IMR-90 (cell line): Measurements from ENCODE around the gene EXT2. TPM values are rescaled to one million over a fixed set of nuclear protein-coding genes. Genes with fewer than 3 reads are reported as not detected.
A peak's percentile ranks its signal among the peaks of the same experiment; 100 is the strongest.

Source experiments
- ATAC-seq: fragments of 200-7000 bp; cut with Tn5 transposase; 2 replicates; pipeline ENCODE4 v1.9.1; 2020; ENCODE audit warnings: low read depth, mild to moderate bottlenecking, moderate library complexity
- BruUV-seq: library from RNA; stranded (reverse); fragments of 400-500 nt; replicated peaks from 2 replicates; lab custom pipeline; 2021; lab: Mats Ljungman, UMichigan
- CTCF ChIA-PET: fragments of 300-600 bp; formaldehyde crosslinking; extraction: SDS; loops from one replicate; lab custom pipeline; 2021; ENCODE audit warnings: antibody characterized with exemption; lab: Yijun Ruan, JAX
- POLR2A ChIA-PET: fragments of 300-600 bp; sonication (Branson Sonifier 250); formaldehyde crosslinking; loops from one replicate; lab custom pipeline; 2022; ENCODE audit warnings: antibody characterized with exemption; ENCODE audit not compliant: unreplicated experiment; lab: Charles Lee
- DNase-seq: peaks from one replicate; pipeline ENCODE4 v3.0.0; 2013
- H2AFZ ChIP-seq: replicated peaks from 2 replicates; pipeline ENCODE3; 2013; ENCODE audit warnings: low read length, mild to moderate bottlenecking; ENCODE audit not compliant: poor library complexity
- H2AK5ac ChIP-seq: 2 replicates; pipeline ENCODE4 v1.6.1; 2013; ENCODE audit warnings: low read depth, low read length, inconsistent platforms
- H2AK9ac ChIP-seq: replicated peaks from 2 replicates; pipeline ENCODE3; 2013; ENCODE audit warnings: mild to moderate bottlenecking, low read depth, low read length, moderate library complexity; ENCODE audit not compliant: poor library complexity
- H2BK120ac ChIP-seq: 2 replicates; pipeline ENCODE4 v1.6.1; 2013; ENCODE audit warnings: low read depth, low read length, inconsistent platforms
- H2BK15ac ChIP-seq: 3 replicates; pipeline ENCODE4 v1.6.1; 2013; ENCODE audit warnings: low read depth, low read length, inconsistent platforms
- H2BK20ac ChIP-seq: 2 replicates; pipeline ENCODE4 v1.6.1; 2013; ENCODE audit warnings: low read depth, mild to moderate bottlenecking, inconsistent platforms, low read length, moderate library complexity
- H2BK5ac ChIP-seq: 2 replicates; pipeline ENCODE4 v1.6.1; 2013; ENCODE audit warnings: mild to moderate bottlenecking, low read depth, low read length, inconsistent platforms; ENCODE audit not compliant: poor library complexity, severe bottlenecking
- H3K14ac ChIP-seq: replicated peaks from 2 replicates; pipeline ENCODE4 v1.6.1; 2013; ENCODE audit warnings: low read depth, low read length, inconsistent platforms
- H3K18ac ChIP-seq: 2 replicates; pipeline ENCODE4 v1.6.1; 2013; ENCODE audit warnings: low read depth, low read length, control low read depth
- H3K23ac ChIP-seq: 2 replicates; pipeline ENCODE4 v1.6.1; 2013; ENCODE audit warnings: low read depth, low read length, inconsistent platforms
- H3K27ac ChIP-seq: 2 replicates; pipeline ENCODE4 v1.5.1; 2013; ENCODE audit warnings: mild to moderate bottlenecking, control low read depth, low read length; ENCODE audit not compliant: insufficient read depth
- H3K27me3 ChIP-seq: 2 replicates; pipeline ENCODE4 v1.6.1; 2013; ENCODE audit warnings: low read length; ENCODE audit not compliant: control insufficient read depth, insufficient read depth
- H3K36me3 ChIP-seq: 2 replicates; pipeline ENCODE4 v1.6.1; 2013; ENCODE audit warnings: low read length, mixed read lengths; ENCODE audit not compliant: control insufficient read depth, insufficient read depth
- H3K4ac ChIP-seq: 2 replicates; pipeline ENCODE4 v1.6.1; 2013; ENCODE audit warnings: low read depth, low read length, inconsistent platforms
- H3K4me1 ChIP-seq: 2 replicates; pipeline ENCODE4 v1.6.1; 2013; ENCODE audit warnings: low read length, mixed read lengths; ENCODE audit not compliant: control insufficient read depth, insufficient read depth
- H3K4me2 ChIP-seq: 2 replicates; pipeline ENCODE4 v1.6.1; 2013; ENCODE audit warnings: low read depth, mild to moderate bottlenecking, control low read depth, low read length, moderate library complexity
- H3K4me3 ChIP-seq: 2 replicates; pipeline ENCODE4 v1.5.1; 2013; ENCODE audit warnings: low read depth, mild to moderate bottlenecking, control low read depth, low read length, moderate library complexity; ENCODE audit not compliant: insufficient read depth
- H3K56ac ChIP-seq: 2 replicates; pipeline ENCODE4 v1.6.1; 2013; ENCODE audit warnings: low read length, inconsistent platforms; ENCODE audit not compliant: insufficient read depth; ENCODE audit errors: extremely low read depth
- H3K79me1 ChIP-seq, 2 experiments: 2 replicates each; pipeline ENCODE4 v1.6.1; 2013; ENCODE audit warnings: low read length in 2 of 2, inconsistent platforms in 1 of 2, low read depth in 1 of 2
- H3K9ac ChIP-seq: 2 replicates; pipeline ENCODE4 v1.6.1; 2013; ENCODE audit warnings: low read depth, low read length, control low read depth
- H3K9me1 ChIP-seq: 2 replicates; pipeline ENCODE4 v1.6.1; 2013; ENCODE audit warnings: low read length, inconsistent platforms; ENCODE audit not compliant: insufficient read depth
- H3K9me3 ChIP-seq: 2 replicates; pipeline ENCODE4 v1.6.1; 2013; ENCODE audit warnings: low read length; ENCODE audit not compliant: control insufficient read depth, insufficient read depth
- H4K20me1 ChIP-seq: 2 replicates; pipeline ENCODE4 v1.6.1; 2013; ENCODE audit warnings: low read length, inconsistent platforms; ENCODE audit not compliant: insufficient read depth
- H4K5ac ChIP-seq: 2 replicates; pipeline ENCODE4 v1.6.1; 2013; ENCODE audit warnings: mild to moderate bottlenecking, low read depth, low read length, control low read depth
- H4K8ac ChIP-seq, 2 experiments: 2 replicates each; pipeline ENCODE4 v1.6.1; 2013; ENCODE audit warnings: low read depth in 2 of 2, low read length in 2 of 2, control low read depth in 1 of 2, inconsistent platforms in 1 of 2
- H4K91ac ChIP-seq: 2 replicates; pipeline ENCODE4 v1.6.1; 2013; ENCODE audit warnings: low read depth, low read length, inconsistent platforms; ENCODE audit not compliant: insufficient read depth
- NFE2L2 ChIP-seq: fragments of 150-350 bp; IDR thresholded peaks from 2 replicates; pipeline ENCODE4 v1.6.1; 2016; ENCODE audit warnings: low read depth, mild to moderate bottlenecking, low read length
- RAD21 ChIP-seq: IDR thresholded peaks from 2 replicates; pipeline ENCODE4 v1.6.1; 2012; ENCODE audit warnings: low read length, improper control_type of control experiment
- RCOR1 ChIP-seq: IDR thresholded peaks from 2 replicates; pipeline ENCODE4 v1.6.1; 2012; ENCODE audit warnings: mild to moderate bottlenecking, low read length, improper control_type of control experiment; ENCODE audit not compliant: insufficient replicate concordance
- RFX5 ChIP-seq: IDR thresholded peaks from 2 replicates; pipeline ENCODE4 v1.8.0; 2012; ENCODE audit warnings: low read depth, mild to moderate bottlenecking, low read length, moderate library complexity
- WGBS, 2 experiments: methylation state at CpG; one replicate each; pipeline versions ENCODE4 v1.1.5 to v1.1.7; 2013; ENCODE audit warnings: missing lambda C conversion rate in 2 of 2; ENCODE audit not compliant: insufficient read length in 1 of 2; ENCODE audit errors: extremely low coverage in 2 of 2; 5-methylcytosine and 5-hydroxymethylcytosine counted together
- dilution Hi-C: fragments of 300-500 bp; cut with HindIII; formaldehyde crosslinking; loops from one replicate; pipeline ENCODE4 v1.14.3; 2018; ENCODE audit warnings: low sequenced_read_pairs; ENCODE audit not compliant: unreplicated experiment
- in situ Hi-C: fragments of 300-500 bp; cut with MboI; formaldehyde crosslinking; loops from 3 replicates; pipeline ENCODE4 v1.14.3; 2019; ENCODE audit warnings: low sequenced_read_pairs, inconsistent platforms, mixed read lengths
- intact Hi-C: fragments of 100-400 bp; cut with micrococcal nuclease; formaldehyde crosslinking; loops from 2 replicates; pipeline ENCODE4 v1.10.0; 2022
- polyA plus RNA-seq, 3 experiments: library from polyadenylated mRNA; depleted of rRNA; stranded (reverse); fragments of >200 nt; gene quantifications; 2 replicates each; pipeline ENCODE4 v1.2.3, GENCODE V29; 2012; ENCODE audit warnings: low replicate concordance in 1 of 3
- total RNA-seq: library from RNA; depleted of rRNA; stranded (reverse); fragments of >200 nt; gene quantifications from 2 replicates; pipeline ENCODE4 v1.2.3, GENCODE V29; 2012

EXT2 gene
- total and polyA plus RNA-seq, 2 of the 4 experiments (the other 2 are of a cell fraction), result 75.0 to 85.3 TPM

DNA sequence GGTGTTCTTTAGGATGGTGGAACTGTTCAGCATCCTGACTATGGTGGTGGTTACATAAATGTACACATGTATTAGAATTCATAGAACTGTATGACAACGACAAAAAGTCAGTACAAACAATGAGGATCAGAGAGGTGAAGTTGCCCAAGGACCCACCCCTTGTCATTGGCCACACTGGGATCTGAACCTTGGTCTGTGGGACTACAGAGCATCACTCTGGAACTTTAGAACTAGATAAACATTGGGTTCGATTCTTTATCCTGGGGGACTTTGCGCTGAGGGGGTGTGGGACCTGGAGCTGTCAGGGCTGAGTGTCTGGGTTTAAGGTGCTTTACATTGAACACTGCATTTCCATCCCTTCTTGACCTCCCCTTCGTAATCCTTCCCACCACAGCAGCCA, 12.8 kb upstream of the EXT2 start:
- Histone ChIP-seq H3K4me3 (no peak overlapping the region), H3K18ac (no peak overlapping the region), H3K9me1 (no peaks in the 10 kb centered on the region), H3K9me3 (no peaks in the 10 kb centered on the region), H4K5ac (no peak overlapping the region), H2AK5ac (no peak overlapping the region), H3K56ac (no peak overlapping the region), H2AK9ac (peak overlapping the region; percentile 37), H3K23ac (no peak overlapping the region), H3K4ac (no peak overlapping the region), H2BK20ac (no peak overlapping the region), H4K20me1 (no peaks in the 10 kb centered on the region), H2BK120ac (no peak overlapping the region), H3K14ac (no peak overlapping the region), H3K36me3 (no peaks in the 10 kb centered on the region), H4K8ac (no peak overlapping the region), H3K27ac (no peak overlapping the region), H3K4me2 (no peak overlapping the region), H2BK5ac (no peak overlapping the region), H3K27me3 (no peaks in the 10 kb centered on the region; the same call in 1 of the 2 replicates), H4K91ac (no peak overlapping the region), H2AFZ (no peak overlapping the region), H3K4me1 (no peaks in the 10 kb centered on the region), H3K9ac (no peak overlapping the region), H2BK15ac (no peak overlapping the region), H3K79me1 (no peaks in the 10 kb centered on the region)
- dilution Hi-C loops (no loop called here), in situ Hi-C loops (no loop called here), intact Hi-C loops (no loop called here)
- ChIA-PET POLR2A (no interaction called here), CTCF (interaction anchor here (2.2 kb wide), 1 partner anchor 13 kb away, joined by 5 read pairs; the partner anchor contains the start of gene EXT2)
- no CpG with 5 or more reads among the region's 4 CpGs for WGBS, 2 experiments
- DNase-seq (no peak), ATAC-seq (no peak)
- TF ChIP-seq RAD21, result no peak
- TF ChIP-seq RFX5, result no peak
- no peak for TF ChIP-seq NFE2L2
- no peak for TF ChIP-seq RCOR1
- BruUV-seq, result no TSS peak
